HS-27A (cell line): ENCODE measurements around the gene ADCY5.

Experiments used
- DNase-seq: peaks from one replicate; pipeline ENCODE4 v3.0.0-alpha.2; 2012; ENCODE audit warnings: low read depth, missing footprints

ADCY5 gene

GRCh38 chr3:123458255-123458654 is 9.4 kb upstream of the ADCY5 start:
- no peak for DNase-seq

DNA sequence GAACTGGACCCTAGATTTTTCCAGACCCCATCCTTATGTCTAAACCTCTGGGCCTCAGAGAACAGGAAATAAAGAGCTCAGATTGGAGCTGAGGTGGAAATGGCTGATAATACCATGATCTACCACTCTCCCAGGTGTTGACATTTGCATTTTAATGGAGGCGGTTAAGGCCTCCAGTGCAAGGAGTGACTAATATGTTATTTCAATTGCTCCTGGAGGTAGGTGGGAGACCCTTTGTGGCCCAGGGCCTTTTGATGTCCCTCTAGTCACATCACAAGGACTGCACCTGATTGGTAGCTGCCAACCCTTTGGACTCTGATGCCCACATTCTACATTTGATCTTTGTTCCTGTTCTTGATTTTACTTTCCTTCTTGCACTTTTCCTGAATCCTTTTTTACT is 9.0 kb upstream of the ADCY5 start:
- DNase-seq, result no peak

GRCh38 chr3:123453675-123454074 is 4.8 kb upstream of the ADCY5 start:
- no peak for DNase-seq

GRCh38 chr3:123451186-123451585 is 2.3 kb upstream of the ADCY5 start:
- DNase-seq, result no peak

DNA sequence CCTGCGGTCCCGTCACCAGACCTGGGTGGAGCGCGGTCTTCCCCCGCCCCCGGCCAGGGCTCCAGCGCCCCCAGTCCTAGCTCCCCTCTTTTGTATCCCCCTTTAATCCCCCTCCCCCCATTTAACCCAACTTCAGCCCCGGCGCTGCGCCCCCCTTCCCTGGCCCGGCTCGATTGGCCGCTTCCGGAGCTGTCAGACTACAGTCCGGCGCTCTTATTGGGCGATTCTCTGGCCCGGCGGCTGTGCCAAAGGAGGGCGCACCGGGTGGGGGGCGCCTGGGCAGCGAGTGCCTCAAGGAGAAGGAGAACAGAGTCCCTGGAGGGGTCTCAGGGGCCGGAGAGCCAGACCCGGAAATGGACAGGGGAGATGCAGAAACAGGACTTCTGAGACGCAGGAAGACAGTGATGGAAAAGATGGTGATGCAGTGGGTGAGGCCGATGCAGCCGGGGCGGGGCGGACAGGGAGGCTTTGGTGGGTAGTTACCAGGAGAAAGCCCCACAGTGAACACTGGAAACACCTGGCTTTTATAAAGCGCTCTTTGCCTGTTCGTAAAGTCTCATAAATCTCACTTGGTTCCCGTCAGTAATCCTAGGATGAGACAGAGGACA is 1.2 kb upstream of the ADCY5 start:
- no peak for DNase-seq

DNA sequence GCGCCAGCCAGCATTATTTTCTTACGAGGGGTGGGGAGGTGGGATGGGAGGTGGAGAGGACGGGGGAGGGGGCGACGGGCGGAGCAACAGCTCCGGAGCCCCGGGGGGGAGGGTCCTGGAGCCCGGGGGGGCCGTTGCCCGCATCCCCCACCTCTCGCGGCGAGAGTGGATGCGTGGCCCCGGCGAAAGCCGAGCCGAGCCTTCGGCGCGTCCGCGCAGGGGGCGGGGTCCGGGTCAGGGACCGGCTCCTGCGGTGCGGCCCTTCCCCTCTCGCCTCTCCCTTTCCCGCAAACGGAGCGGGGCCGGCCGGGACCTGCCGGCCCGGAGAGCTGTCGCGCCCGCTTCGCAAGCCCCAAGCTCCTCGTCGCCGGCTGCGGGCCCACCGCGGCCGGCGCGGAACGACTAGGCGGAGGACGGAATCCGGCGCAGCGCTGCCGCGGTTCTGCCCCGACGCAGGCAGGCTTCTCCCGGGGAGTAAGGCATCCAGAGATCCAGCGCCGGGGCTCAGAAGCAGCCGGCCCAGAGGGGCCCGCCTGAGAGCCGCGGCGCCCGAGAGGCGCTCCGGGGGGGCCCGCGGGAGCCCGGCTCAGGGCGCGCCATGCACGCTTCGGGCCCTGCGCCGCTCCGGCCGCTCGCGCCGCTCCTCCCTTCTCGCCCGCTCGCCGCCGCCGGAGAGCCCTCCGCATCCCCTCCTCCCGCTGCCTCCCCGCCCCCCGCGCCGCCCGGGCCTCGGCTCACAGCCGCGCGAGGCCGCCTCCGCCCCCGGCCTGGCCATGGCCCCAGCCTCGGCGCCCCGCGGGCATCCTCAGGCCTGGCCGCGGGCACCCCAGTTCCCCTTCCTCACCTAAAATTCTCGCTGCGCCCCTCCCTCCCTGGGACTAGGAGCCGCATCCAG is 459 bp upstream of the ADCY5 start:
- no peak for DNase-seq

DNA sequence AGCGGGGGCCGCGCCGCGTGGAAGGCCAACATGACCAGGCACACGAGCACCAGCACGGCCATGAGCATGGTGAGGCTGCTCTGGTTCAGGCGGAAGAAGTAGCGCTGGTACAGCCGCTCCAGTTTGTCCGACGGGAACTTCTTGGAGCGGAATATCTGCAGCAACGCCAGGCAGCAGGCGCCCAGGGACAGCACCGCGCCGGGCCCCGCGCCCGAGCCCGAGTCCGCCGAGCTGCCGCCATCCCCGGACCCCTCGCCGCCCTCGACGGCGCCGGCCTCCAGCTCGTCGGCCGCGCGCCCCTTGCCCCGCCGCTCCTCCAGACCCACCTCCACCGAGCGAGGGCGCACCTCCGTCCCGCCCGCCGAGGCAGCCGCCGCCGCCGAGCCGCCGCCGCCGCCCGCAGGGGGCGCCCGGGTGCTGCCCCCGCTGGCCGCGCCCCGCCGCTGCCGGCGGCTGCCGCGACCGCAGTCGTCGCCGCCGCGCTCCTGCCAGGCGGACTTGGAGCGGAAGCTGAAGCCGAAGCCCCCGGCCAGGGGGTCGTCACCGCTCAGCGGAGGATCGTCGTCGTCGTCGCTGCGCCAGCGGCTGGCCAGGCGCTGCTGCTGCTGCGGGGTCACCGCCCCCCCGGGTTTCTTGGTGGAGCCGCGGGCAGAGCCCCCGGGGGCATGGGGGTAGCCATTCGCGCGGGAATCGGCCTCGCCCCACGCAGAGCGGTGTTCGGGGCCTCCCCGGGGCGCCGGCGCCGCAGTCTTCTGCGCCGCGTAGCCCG is 957 bp downstream of the ADCY5 start:
- no peak for DNase-seq

DNA sequence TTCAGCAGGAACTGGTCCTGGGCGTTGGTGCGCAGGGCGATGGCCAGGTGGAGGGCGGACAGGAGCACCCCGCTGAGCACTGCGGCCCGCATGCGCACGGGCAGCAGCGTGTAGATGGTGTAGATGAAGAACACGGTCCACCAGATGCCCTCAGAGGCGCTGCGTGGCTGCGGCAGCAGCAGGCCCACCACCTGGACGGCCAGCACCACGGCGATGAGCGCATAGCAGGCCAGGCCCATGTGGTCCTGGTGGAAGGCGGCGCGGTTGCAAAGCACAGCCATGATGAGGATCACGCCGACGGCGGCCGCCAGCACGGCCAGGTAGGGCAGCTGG is 1.5 kb downstream of the ADCY5 start:
- no peak for DNase-seq

DNA sequence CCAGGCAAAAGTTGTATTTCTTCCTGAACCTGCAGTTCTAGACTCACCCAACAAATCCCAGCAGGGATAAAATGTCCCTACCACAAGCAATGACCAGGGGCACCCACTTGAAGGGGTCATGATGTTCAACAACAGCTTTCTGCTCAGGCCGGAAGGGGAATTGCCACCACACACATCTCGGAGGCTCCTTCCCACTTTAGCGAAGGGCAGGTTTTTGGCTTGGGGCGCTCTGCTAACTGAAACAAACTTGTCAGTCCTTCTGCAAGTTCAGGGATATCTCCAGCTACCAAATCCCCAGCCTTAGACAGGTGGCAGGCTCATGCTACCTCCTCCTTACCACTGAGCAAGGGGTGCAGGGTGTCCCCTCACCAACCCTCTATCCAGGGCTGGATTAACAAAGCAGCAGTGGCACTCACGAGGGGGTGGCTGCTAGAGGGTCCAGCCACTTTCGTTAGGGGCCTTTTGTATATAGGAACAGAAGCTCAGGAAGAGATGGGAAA is 2.2 kb downstream of the ADCY5 start:
- DNase-seq, result no peak

DNA sequence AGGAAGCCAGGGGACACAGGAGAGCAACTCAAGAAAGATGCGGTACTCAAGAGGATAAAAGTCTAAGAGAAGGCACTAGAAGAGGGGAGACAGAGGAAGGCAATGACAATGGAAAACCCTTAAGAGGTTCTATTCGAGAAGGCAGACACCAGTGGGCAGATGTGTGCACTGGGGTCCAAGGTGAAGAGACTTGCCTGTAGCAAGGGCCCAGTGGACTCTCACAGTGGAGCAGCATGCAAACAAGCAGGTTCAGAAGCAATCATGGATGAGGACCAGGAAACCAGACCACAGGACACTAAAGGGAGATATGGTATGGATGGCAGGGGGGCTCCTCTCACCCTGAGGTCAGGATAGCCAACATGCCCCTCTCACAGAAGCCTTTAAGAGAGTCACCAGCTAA is 2.7 kb downstream of the ADCY5 start:
- no peak for DNase-seq

- no peak for DNase-seq
These were observed 3.2 kb downstream of the ADCY5 start for GRCh38 chr3:123445702-123446101.

- no peak for DNase-seq
These were observed 4.1 kb downstream of the ADCY5 start for GRCh38 chr3:123444744-123445143.

GRCh38 chr3:123444023-123444422 is 4.9 kb downstream of the ADCY5 start:
- DNase-seq, result no peak

GRCh38 chr3:123442908-123443307 is 6.0 kb downstream of the ADCY5 start:
- DNase-seq, result no peak

GRCh38 chr3:123442125-123442524 is 6.8 kb downstream of the ADCY5 start:
- DNase-seq, result no peak

DNA sequence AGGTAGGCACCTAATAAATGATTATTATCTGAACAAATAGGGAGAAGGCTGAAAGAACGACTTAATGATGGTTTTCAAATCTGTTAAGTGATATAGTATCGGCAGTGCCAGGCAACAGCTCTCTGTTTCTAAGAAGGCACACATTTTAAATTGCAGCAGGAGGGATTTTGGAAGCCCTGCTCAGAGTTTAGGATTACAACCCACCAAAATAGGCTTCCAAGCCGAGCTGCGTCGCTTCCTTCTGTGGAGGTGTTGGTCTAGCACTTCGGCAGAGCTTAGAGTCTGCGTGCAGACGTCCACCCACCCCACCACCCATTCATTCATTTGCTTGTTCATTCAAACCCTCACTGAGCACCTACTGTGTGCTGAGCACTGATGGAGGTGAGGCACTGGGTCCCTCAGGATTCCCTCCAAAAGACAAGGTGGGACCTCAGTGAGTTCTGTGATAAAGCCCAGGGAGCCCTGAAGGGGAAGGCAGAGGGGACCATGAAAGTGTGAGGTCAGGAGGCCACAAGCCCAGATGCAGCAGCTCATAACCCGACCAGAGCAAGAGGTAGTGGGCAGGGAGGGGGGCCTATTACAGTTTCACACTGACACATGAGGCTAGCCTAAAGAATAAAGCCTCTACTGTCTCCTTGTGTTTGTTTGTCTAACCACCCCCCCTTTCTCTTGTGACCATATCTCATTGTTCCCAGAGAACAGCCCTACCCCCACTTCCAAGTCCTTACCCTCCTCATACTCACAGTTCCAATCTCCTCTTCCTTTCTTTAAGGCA is 8.9 kb downstream of the ADCY5 start:
- no peak for DNase-seq

- DNase-seq, result no peak
These were observed 15.9 kb downstream of the ADCY5 start for GRCh38 chr3:123432832-123433523.

DNA sequence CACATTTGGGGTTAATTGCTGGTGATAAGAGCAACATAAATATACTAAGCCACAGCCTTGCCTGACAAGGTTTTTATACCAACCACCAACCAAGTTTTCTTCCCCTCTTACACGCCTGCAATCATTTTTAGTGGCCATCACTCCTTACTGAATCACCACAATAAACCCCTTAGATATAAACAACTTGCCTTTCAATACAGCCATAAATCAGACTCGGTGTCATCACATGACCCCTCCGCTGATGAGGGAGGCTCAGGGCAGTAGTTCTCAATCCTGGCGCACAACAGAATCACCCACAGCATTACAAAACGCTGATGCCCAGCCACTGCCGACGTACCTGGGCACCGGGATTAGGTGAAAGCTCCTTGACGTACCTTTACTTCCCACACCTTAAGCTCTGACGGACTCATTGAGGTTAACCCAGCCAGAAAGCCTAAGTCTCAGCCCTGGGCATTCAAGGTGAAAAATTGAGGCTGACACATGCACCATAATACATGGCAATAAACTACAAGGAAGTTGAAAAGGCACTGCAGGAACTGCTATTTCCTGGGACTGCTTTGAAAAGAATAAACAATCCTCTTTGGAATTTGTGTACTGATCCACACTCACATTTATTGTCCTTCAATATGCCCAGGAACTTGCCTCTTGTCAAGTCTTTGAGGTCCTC is 17.1 kb downstream of the ADCY5 start:
- no peak for DNase-seq

GRCh38 chr3:123431007-123431657 is 17.8 kb downstream of the ADCY5 start:
- no peak for DNase-seq

GRCh38 chr3:123430266-123430665 is 18.6 kb downstream of the ADCY5 start:
- DNase-seq, result no peak
